WERI-Rb-1 (cell line): ENCODE measurements around the gene ZNF331.

Experiments
- DNase-seq: peaks from one replicate; pipeline ENCODE4 v3.0.0-alpha.2; 2020
- H3K27ac ChIP-seq: fragments of 250-450 bp; sonication (Bioruptor Pico); 2 replicates; pipeline ENCODE4 v1.5.1; 2020; ENCODE audit warnings: mild to moderate bottlenecking, moderate library complexity
- H3K27me3 ChIP-seq: fragments of 250-450 bp; sonication (Bioruptor Pico); 2 replicates; pipeline ENCODE4 v1.5.1; 2021; ENCODE audit warnings: mild to moderate bottlenecking, low read depth, moderate library complexity; ENCODE audit not compliant: insufficient read depth, severe bottlenecking
- H3K36me3 ChIP-seq: fragments of 250-450 bp; sonication (Bioruptor Pico); 2 replicates; pipeline ENCODE4 v1.5.1; 2020; ENCODE audit warnings: mild to moderate bottlenecking, moderate library complexity
- H3K4me3 ChIP-seq: 2 replicates; pipeline ENCODE4 v1.5.1; 2011; ENCODE audit warnings: low read depth, mild to moderate bottlenecking, control low read depth, low read length
- H3K9me3 ChIP-seq: fragments of 250-450 bp; sonication (Bioruptor Pico); 2 replicates; pipeline ENCODE4 v1.5.1; 2021; ENCODE audit warnings: mild to moderate bottlenecking, moderate library complexity; ENCODE audit not compliant: severe bottlenecking
- TF ChIP-seq, protein P1 (sequence below): IDR thresholded peaks from 2 replicates; pipeline ENCODE4 v1.5.1; 2011; ENCODE audit warnings: low read depth, mild to moderate bottlenecking, control low read depth, inconsistent platforms, low read length

ZNF331 gene

DNA sequence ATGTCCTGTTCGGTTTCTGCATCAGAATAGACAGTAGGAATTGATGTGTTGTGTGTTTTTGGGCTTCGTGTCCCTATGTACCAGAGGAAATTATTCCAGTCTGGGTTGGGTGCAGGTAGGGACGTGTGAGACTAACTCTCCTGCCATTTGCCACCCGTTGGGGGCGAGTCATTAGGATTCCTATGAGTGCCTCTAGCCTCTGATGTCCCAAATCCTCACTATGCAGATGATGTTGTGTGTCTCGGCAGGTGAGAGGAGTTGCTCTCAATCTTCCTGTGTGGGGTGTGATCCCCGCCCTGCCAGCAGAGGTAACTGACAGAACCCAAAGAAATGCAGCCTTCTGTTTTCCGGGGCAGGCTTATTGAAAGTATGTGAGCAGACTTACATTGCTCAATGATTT lies 31.2 kb upstream of the ZNF331 start:
- no peaks in the 10 kb centered on the region for H3K9me3 ChIP-seq
- TF ChIP-seq, protein P1, sequence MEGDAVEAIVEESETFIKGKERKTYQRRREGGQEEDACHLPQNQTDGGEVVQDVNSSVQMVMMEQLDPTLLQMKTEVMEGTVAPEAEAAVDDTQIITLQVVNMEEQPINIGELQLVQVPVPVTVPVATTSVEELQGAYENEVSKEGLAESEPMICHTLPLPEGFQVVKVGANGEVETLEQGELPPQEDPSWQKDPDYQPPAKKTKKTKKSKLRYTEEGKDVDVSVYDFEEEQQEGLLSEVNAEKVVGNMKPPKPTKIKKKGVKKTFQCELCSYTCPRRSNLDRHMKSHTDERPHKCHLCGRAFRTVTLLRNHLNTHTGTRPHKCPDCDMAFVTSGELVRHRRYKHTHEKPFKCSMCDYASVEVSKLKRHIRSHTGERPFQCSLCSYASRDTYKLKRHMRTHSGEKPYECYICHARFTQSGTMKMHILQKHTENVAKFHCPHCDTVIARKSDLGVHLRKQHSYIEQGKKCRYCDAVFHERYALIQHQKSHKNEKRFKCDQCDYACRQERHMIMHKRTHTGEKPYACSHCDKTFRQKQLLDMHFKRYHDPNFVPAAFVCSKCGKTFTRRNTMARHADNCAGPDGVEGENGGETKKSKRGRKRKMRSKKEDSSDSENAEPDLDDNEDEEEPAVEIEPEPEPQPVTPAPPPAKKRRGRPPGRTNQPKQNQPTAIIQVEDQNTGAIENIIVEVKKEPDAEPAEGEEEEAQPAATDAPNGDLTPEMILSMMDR, result no peak
- H3K27ac ChIP-seq, result no peak overlapping the region
- H3K4me3 ChIP-seq, result no peak overlapping the region
- H3K36me3 ChIP-seq, result no peaks in the 10 kb centered on the region
- no peak for DNase-seq
- H3K27me3 ChIP-seq, result peaks cover 3% of the 10 kb centered on the region

DNA sequence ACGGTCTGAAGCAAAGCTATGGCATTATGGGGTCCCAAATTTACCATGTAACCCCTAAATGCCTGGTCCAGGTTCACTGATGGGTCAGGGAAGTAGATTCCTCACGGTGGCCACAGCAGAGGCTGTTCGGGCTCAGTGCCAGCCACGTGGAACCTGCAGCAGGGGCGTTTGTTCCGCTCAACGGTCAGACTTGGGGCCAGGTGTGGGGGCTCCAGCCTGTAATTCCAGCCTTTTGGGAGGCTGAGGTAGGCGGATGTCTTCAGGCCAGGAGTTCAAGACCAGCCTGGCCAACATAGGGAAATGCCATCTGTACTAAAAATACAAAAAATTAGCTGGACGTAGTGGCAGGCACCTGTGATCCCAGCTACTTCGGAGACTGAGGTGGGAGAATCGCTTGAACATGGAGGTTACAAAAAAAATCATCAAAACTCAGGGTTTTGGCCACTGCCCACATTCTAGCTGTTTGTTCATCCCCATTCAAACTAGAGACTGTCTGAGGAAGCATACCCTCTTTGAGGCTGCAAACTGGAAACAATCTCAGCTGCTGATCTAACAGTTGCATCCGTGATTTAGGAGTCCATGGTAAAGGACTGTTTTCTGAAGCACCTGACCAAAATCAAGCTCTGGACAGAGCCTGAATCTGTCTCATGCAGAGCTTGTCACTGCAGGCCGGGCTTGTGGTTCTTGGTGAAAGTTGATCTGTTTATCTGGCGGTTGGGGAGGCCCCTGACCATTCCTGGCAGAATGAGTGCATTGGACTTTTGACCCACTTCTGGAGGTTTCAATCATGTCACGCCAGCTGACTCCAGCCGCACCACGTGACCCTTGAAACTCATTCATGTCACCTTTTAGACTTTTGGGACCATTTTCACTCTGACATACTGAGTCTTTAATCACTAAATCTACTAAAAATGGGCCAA lies 30.2 kb upstream of the ZNF331 start:
- Histone ChIP-seq H3K36me3 (no peaks in the 10 kb centered on the region), H3K27me3 (peaks cover 3% of the 10 kb centered on the region), H3K4me3 (no peak overlapping the region), H3K9me3 (no peaks in the 10 kb centered on the region), H3K27ac (no peak overlapping the region)
- TF ChIP-seq, protein P1, result no peak
- no peak for DNase-seq

DNA sequence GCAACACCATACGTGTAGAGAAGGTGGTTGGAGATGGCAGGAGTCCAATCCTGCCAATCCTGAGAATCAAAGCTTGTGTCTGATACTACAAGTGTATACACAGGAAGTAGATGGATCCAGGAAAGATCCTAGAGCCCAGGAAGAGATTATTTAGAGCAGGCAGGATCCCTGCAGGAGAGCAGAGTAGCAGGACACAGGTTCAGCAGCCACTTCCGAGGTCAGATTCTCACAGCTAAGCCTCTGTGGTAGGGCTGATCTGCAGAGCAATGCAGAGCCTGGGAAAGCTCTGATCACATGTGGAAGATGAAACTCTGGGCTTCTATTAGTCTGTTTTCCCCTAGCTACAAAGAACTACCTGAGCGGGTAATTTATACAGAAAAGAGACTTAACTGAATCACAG lies 28.5 kb upstream of the ZNF331 start:
- Histone ChIP-seq H3K27me3 (peaks cover 2% of the 10 kb centered on the region), H3K27ac (no peak overlapping the region), H3K9me3 (no peaks in the 10 kb centered on the region), H3K4me3 (no peak overlapping the region), H3K36me3 (no peaks in the 10 kb centered on the region)
- TF ChIP-seq, protein P1, result no peak
- DNase-seq, result no peak

DNA sequence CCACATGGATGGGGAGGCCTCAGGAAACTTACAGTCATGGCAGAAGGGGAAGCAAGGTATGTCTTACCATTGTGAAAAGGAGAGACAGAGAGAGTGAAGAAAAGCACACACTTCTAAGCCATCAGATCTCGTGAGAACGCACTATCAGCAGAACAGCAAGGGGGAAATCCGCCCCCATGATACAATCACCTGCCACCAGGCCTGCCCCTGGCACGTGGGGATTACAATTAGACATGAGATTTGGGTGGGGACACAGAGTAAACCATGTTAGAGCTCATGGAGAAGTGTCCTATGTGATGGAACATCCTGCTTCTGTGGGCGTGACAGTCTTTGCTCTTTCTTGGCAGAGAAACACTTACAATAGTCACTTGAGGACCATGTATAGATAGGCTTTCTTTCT lies 28.1 kb upstream of the ZNF331 start:
- Histone ChIP-seq H3K27ac (no peak overlapping the region), H3K4me3 (no peak overlapping the region), H3K9me3 (no peaks in the 10 kb centered on the region), H3K36me3 (no peaks in the 10 kb centered on the region), H3K27me3 (no peaks in the 10 kb centered on the region)
- DNase-seq, result no peak
- TF ChIP-seq, protein P1, result no peak

DNA sequence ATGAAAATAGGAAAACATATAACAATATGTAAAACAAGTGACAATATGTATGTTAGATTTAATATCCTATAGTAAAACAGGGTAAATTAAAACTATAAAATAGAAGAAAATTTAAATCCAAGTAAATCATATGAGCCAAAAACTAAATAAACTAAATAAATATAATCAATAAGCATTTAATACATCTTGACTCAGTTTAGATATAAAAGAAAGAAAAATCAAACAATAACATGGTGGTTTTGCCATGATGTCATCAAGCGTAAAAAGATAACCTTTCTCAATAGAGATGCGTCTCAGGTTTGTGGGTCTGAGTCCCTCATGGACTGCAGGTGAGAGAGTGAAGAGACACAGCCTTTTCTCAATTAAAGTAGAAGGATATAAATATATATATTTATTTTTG lies 26.6 kb upstream of the ZNF331 start:
- H3K27ac ChIP-seq, result no peak overlapping the region
- no peaks in the 10 kb centered on the region for H3K27me3 ChIP-seq
- TF ChIP-seq, protein P1, result no peak
- no peaks in the 10 kb centered on the region for H3K9me3 ChIP-seq
- DNase-seq, result no peak
- no peak overlapping the region for H3K4me3 ChIP-seq
- H3K36me3 ChIP-seq, result no peaks in the 10 kb centered on the region
